VCaP (cell line): ENCODE data around the gene CHST12.
"Not testable (repeated sequence)": the region's sequence is repeated elsewhere in the genome, so short reads cannot be mapped to it uniquely, and the experiment has no call there.

Source experiments
- H3K27ac ChIP-seq: fragments of 450-650 bp; 2 replicates; pipeline ENCODE4 v1.5.1; 2017
- TF ChIP-seq, protein P1 (sequence below): fragments of 450-650 bp; conservative IDR thresholded peaks from 2 replicates; pipeline ENCODE4 v1.5.1; 2017; ENCODE audit warnings: mild to moderate bottlenecking, moderate library complexity

Gene CHST12

DNA sequence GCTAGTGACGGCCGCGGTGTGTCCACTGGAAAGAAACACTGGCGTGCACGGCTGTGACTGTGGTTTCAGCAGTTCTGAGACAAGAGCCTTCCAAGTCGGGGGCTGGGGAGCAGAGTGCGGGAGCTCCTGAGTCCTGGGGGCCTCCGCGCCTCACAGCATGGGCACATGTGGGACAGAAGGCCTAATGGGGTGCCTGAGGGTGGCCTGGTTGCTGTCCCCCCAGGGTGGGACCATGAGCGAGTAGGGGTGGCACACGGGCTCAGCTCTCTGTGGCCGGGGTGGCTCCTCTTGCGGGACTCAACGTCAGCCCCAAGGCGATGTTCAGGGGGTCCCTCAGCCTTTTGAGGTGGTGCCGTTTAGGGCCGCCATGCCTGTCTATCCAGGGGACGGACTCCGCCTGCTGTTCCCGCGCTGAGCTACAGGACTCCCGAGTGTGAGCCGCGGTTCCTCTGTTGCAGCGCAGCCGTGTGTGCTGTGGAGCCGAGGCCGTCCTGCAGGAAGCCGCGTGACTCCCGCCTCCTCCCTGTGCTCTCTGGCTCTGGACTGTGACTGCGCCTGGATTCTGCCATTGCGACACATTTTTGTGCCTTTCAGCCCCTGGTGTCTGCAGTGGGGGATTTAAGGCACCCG, 23.5 kb upstream of the CHST12 start:
- TF ChIP-seq, protein P1, sequence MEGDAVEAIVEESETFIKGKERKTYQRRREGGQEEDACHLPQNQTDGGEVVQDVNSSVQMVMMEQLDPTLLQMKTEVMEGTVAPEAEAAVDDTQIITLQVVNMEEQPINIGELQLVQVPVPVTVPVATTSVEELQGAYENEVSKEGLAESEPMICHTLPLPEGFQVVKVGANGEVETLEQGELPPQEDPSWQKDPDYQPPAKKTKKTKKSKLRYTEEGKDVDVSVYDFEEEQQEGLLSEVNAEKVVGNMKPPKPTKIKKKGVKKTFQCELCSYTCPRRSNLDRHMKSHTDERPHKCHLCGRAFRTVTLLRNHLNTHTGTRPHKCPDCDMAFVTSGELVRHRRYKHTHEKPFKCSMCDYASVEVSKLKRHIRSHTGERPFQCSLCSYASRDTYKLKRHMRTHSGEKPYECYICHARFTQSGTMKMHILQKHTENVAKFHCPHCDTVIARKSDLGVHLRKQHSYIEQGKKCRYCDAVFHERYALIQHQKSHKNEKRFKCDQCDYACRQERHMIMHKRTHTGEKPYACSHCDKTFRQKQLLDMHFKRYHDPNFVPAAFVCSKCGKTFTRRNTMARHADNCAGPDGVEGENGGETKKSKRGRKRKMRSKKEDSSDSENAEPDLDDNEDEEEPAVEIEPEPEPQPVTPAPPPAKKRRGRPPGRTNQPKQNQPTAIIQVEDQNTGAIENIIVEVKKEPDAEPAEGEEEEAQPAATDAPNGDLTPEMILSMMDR = no peak
- H3K27ac ChIP-seq = no peak overlapping the region

DNA sequence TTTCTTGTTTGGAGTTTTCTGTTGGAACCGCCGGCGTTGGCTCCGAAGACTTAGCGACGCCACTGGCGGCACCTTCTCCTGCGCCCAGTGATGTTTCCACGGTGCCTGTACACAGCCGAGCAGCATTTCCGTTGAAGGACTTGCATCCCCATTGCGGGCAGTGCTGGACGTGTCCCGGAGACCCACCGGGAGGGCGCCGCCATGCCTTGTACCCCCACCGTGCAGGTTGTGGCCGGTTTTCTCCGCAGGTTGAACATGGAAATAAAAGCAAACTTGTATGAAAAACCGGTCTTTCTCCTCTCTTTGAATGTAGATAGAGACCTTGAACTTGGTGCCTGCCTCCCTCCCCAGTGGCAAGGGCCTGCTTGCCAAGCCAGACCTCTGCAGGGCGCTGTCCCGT, 22.9 kb upstream of the CHST12 start:
- TF ChIP-seq, protein P1 = no peak
- no peak overlapping the region for H3K27ac ChIP-seq

DNA sequence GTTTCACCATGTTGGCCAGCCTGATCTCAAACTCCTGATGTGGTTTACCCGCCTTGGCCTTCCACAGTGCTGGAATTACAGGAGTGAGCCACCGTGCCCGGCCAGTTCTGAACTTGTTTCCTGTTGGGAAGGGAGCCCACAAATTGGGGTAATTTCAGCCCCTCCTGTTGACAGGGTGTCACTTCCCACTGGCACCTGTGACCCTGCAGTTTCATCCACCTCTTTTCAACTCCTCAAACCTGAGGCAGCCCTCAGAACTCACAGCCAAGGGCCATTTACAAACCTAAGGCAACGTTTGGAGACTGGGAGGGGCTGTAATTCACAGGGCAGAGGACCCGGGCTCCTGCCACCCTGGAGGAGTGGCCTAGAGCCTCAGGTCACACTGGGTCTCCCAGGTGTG, 22.2 kb upstream of the CHST12 start:
- H3K27ac ChIP-seq = no peak overlapping the region
- TF ChIP-seq, protein P1 = no peak

DNA sequence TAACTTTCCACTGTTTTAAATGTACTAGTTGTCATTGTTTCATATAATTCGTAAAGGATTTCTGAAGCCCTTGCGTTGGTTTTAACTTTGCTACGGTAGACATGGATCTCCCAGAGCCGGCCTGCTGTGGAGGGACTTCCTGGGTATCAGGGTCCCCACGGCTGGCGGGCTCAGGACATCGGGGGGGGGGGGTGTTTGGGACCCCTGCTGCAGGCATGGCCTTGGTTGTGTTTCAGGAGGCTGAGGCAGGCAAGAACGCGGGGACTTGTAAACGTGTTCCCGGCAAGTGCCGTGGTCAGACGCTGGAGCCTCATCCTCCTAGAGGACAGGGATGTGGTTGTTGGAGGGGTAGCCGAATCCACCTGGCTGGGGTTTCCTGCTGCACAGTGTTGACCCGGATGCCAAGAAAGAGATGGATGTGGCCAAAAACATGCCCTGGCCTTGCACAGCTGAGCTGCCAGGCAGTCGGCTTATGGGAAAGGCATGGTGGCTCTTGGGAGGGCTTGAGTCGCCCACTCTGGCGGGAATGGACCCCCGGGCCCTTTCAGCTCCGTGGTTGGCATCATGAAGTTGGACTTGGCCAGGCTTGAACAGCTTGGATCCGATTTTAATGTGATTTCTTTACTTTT, 21.4 kb upstream of the CHST12 start:
- H3K27ac ChIP-seq = no peak overlapping the region

DNA sequence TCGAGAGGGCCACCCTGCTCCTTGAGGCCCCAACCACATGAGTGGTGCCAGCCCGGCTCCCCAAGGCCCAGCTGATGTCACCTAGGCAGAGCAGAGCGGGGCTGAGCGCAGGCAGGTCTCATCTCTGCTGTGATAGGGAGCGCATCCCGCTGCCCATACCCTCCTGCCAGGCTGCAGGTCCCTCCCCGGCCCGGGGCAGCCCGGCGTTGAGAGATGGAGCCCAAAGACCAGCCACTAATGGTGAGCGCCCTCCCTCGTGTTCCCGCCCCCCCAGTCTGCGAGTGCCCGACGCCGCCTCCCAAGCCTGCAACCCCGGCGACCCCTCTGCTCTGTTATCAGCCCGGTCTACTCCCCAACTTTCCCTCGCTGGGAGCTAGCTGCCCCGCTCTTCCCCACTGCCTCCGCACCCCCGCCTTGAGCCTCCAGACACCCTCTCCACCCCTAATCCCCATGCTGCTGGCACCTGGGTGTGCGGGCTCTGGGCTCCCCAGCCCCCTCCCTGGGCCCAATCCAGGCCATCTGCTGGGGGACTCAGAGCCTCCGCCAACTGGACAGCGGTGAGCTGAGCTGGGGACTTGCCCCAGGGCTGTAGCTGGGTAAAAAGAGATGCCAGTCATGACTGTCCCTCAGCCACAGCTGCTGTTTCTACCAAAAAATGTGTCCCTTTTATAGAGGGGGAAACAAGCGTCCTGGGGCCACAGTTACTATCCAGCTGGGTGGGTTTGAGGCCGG, 19.7 kb upstream of the CHST12 start:
- H3K27ac ChIP-seq = no peak overlapping the region
- TF ChIP-seq, protein P1 = no peak

More for the DNA sequence above, 21.4 kb upstream of the CHST12 start:
- TF ChIP-seq, protein P1 = no peak

DNA sequence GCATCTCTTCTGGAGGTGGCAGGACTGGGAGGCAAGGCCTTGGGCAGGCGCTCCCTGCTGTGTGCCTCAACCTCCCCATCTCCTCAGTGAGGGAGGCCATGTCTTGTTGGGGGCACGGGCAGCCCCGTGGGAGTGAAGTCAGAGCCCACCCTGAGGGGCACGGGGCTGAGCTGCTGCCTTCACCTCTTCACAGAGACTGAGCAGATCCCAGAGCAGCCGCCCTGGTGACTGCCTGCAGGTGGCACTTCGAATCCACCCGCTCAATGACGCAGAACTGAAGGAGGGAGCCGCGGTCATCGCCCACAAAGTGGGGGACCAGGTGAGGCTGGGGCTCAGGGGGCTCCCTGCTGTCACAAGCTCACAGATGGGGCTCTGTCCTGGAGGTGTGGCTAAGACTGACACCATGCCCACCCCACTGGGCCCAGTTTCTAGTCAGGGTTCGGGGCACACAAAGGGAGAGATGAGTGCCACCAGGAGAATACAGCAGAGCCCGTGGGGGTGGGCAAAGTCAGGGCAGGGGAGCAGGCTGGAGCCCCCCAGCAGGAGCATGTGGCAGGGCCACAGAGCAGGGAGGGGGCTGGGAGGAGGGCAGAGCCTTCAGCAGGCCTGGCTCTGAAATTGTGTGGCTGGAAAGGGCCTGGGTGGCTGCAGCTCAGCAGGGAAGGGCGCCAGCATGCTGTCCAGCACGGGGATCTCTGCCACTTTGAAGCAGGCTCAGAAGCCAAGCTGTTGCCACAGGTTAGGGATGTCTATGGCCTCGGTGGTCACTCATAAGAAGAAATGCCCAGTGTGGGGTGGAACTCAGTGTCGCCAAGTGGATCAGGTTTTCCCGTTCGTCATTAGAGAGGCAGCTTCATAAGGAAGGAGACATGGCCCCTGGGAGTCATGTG, 18.8 kb upstream of the CHST12 start:
- TF ChIP-seq, protein P1 = no peak
- H3K27ac ChIP-seq = no peak overlapping the region

DNA sequence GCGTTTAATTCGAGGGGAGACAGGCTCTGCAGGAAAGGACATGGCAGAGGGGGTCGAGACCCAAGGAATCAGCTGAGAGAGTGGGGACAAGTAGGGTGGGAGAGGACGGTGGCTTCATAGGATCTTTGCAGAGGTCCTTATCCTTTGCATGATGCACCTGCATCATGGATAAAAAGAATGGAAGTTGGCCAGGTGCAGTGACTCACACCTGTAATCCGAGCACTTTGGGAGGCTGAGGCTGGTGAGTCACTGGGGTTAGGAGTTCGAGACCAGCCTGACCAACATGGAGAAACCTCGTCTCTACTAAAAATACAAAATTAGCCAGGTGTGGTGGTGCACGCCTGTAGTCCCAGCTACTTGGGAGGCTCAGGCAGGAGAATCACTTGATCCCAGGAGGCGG, 17.3 kb upstream of the CHST12 start:
- not testable (repeated sequence) for H3K27ac ChIP-seq
